ENCODE results near the gene OPA1.

- TF ChIP-seq CTCF (IDR thresholded peaks at IDR 0.05) (no peak), POLR2A (IDR thresholded peaks at IDR 0.05) (no peak)
Measured at GRCh38 chr3:193586526-193586925, 6.5 kb upstream of the OPA1 start.

Data from uterus (tissue), 2 donors.